HCT116 (cell line): ENCODE results near the gene CYP20A1.
"Not testable (repeated sequence)": the region's sequence is repeated elsewhere in the genome, so short reads cannot be mapped to it uniquely, and the experiment has no call there.

ENCODE experiments used
- POLR2A ChIP-seq: IDR thresholded peaks from 2 replicates; pipeline ENCODE4 v1.7.0; 2011; ENCODE audit warnings: borderline replicate concordance; ENCODE audit not compliant: insufficient read depth, insufficient read length; ENCODE audit errors: extremely low read depth
- RAD21 ChIP-seq: IDR thresholded peaks from 2 replicates; pipeline ENCODE4 v1.6.1; 2012; ENCODE audit warnings: low read depth, mild to moderate bottlenecking
- SIN3A ChIP-seq: IDR thresholded peaks from 2 replicates; pipeline ENCODE4 v1.6.1; 2012; ENCODE audit warnings: low read depth
- TCF7L2 ChIP-seq: IDR thresholded peaks from 2 replicates; pipeline ENCODE4 v1.7.0; 2011; ENCODE audit warnings: borderline replicate concordance, inconsistent platforms; ENCODE audit not compliant: insufficient read depth, insufficient read length; ENCODE audit errors: extremely low read depth
- TF ChIP-seq, protein P1 (sequence below), 3 experiments: fragments of 200-600 bp in 1 of 3; sonication (generic) in 1 of 3; IDR thresholded peaks in 2 of 3; conservative IDR thresholded peaks in 1 of 3; 2 replicates each; pipeline ENCODE4 v1.5.1; 2012 to 2017; ENCODE audit warnings: low read depth in 2 of 3, low read length in 2 of 3, antibody characterized with exemption in 1 of 3, borderline replicate concordance in 1 of 3, control low read depth in 1 of 3, mild to moderate bottlenecking in 1 of 3, mixed read lengths in 1 of 3, mixed run types in 1 of 3, moderate library complexity in 1 of 3; ENCODE audit not compliant: insufficient read depth in 1 of 3
- TF ChIP-seq, protein P2 (sequence below): IDR thresholded peaks from 2 replicates; pipeline ENCODE4 v1.6.1; 2012
- TF ChIP-seq, protein P3 (sequence below): IDR thresholded peaks from 2 replicates; pipeline ENCODE4 v1.6.1; 2012

DNA sequence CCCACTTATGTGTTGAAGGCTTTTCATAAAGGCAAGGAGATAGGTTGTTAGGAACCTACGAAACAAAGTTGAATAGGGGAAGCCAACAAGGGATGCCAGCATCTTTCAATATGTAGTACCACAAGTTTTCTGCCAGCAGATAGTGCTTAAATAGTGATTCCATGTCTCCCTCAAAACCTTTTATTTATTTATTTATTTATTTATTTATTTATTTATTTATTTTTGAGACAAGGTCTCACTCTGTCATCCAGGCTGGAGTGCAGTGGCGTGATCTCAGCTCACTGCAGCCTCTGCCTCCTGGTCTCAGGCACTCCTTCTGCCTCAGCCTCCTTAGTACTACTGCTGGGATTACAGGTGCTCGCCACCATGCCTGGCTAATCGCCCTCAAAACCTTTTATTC lies 103.6 kb downstream of the CYP20A1 start:
- TF ChIP-seq, protein P1, sequence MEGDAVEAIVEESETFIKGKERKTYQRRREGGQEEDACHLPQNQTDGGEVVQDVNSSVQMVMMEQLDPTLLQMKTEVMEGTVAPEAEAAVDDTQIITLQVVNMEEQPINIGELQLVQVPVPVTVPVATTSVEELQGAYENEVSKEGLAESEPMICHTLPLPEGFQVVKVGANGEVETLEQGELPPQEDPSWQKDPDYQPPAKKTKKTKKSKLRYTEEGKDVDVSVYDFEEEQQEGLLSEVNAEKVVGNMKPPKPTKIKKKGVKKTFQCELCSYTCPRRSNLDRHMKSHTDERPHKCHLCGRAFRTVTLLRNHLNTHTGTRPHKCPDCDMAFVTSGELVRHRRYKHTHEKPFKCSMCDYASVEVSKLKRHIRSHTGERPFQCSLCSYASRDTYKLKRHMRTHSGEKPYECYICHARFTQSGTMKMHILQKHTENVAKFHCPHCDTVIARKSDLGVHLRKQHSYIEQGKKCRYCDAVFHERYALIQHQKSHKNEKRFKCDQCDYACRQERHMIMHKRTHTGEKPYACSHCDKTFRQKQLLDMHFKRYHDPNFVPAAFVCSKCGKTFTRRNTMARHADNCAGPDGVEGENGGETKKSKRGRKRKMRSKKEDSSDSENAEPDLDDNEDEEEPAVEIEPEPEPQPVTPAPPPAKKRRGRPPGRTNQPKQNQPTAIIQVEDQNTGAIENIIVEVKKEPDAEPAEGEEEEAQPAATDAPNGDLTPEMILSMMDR (IDR thresholded peaks at IDR 0.05 in 2 of 3, conservative IDR thresholded peaks at IDR 0.05 in 1 of 3; ENCODE audit: borderline replicate concordance in 1 of 3, insufficient read depth in 1 of 3, low read depth in 2 of 3, low read length in 2 of 3): not testable (repeated sequence)
- TF ChIP-seq, protein P2, sequence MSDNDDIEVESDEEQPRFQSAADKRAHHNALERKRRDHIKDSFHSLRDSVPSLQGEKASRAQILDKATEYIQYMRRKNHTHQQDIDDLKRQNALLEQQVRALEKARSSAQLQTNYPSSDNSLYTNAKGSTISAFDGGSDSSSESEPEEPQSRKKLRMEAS: not testable (repeated sequence)
- TF ChIP-seq POLR2A, TCF7L2, RAD21, SIN3A: not testable (repeated sequence)
- TF ChIP-seq, protein P3, sequence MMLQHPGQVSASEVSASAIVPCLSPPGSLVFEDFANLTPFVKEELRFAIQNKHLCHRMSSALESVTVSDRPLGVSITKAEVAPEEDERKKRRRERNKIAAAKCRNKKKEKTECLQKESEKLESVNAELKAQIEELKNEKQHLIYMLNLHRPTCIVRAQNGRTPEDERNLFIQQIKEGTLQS: not testable (repeated sequence)
